Natural killer cell (primary cell): ENCODE results near the gene PLEKHG5. TPM values are rescaled to one million over a fixed set of nuclear protein-coding genes. Genes with fewer than 3 reads are reported as not detected.

Experiments
- ATAC-seq, 3 donors: fragments of 150-1000 bp in 2 of 3; fragments of 200-7000 bp in 1 of 3; cut with Tn5 transposase; 1 replicate in 1 of 3; 2 replicates in 2 of 3; pipeline ENCODE4 v1.10.0; 2021; ENCODE audit warnings: mild to moderate bottlenecking in 2 of 3, moderate library complexity in 2 of 3
- DNase-seq, 2 donors: peaks; one replicate each; pipeline versions ENCODE4 v3.0.0 to v3.0.0-alpha.2; 2013 to 2021; ENCODE audit warnings: mixed read lengths in 1 of 2
- H3K27ac ChIP-seq: one replicate; pipeline ENCODE4 v1.5.1; 2013; ENCODE audit warnings: mild to moderate bottlenecking, low read length
- H3K27me3 ChIP-seq: one replicate; pipeline ENCODE4 v1.6.1; 2013; ENCODE audit warnings: low read length; ENCODE audit not compliant: control insufficient read depth, insufficient read depth
- H3K36me3 ChIP-seq: one replicate; pipeline ENCODE4 v1.6.1; 2013; ENCODE audit warnings: low read length; ENCODE audit not compliant: control insufficient read depth, insufficient read depth
- H3K4me1 ChIP-seq: one replicate; pipeline ENCODE4 v1.6.1; 2013; ENCODE audit warnings: low read length; ENCODE audit not compliant: control insufficient read depth, insufficient read depth
- H3K4me3 ChIP-seq: one replicate; pipeline ENCODE4 v1.5.1; 2013; ENCODE audit warnings: low read length
- H3K9me3 ChIP-seq: one replicate; pipeline ENCODE4 v1.6.1; 2013; ENCODE audit warnings: low read length; ENCODE audit not compliant: control insufficient read depth, insufficient read depth
- H3K27ac Mint-ChIP-seq, 2 donors: one replicate each; pipeline ENCODE4 v1.8.0; 2022; ENCODE audit warnings: mild to moderate bottlenecking in 2 of 2, mixed read lengths in 2 of 2, moderate library complexity in 1 of 2
- H3K27me3 Mint-ChIP-seq, 2 donors: one replicate each; pipeline ENCODE4 v1.8.0; 2022; ENCODE audit warnings: low read depth in 2 of 2, mixed read lengths in 2 of 2
- H3K36me3 Mint-ChIP-seq: one replicate; pipeline ENCODE4 v1.8.0; 2022; ENCODE audit warnings: mixed read lengths
- H3K4me1 Mint-ChIP-seq, 2 donors: one replicate each; pipeline ENCODE4 v1.8.0; 2022; ENCODE audit warnings: mixed read lengths in 2 of 2
- H3K4me3 Mint-ChIP-seq: one replicate; pipeline ENCODE4 v1.8.0; 2022; ENCODE audit warnings: mild to moderate bottlenecking, moderate library complexity, mixed read lengths
- H3K9me3 Mint-ChIP-seq, 2 donors: one replicate each; pipeline ENCODE4 v1.8.0; 2022; ENCODE audit warnings: mixed read lengths in 2 of 2
- WGBS: methylation state at CpG from one replicate; pipeline ENCODE4 v1.1.7; 2013; ENCODE audit warnings: missing lambda C conversion rate; ENCODE audit not compliant: insufficient coverage; 5-methylcytosine and 5-hydroxymethylcytosine counted together
- intact Hi-C: fragments of 100-400 bp; cut with micrococcal nuclease; formaldehyde crosslinking; loops from one replicate; pipeline ENCODE4 v1.14.2; 2022
- total RNA-seq, 4 donors: library from RNA; stranded (reverse); fragments of 120-200 nt in 1 of 4; gene quantifications; one replicate each; pipeline versions ENCODE4 v1.2.3 to v1.2.4, GENCODE V29; 2013 to 2022
- TF ChIP-seq, protein P1 (sequence below): fragments of 200-600 bp; IDR thresholded peaks from one replicate; pipeline ENCODE4 v1.8.0; 2022; ENCODE audit warnings: antibody characterized with exemption

The PLEKHG5 gene
- total RNA-seq, 3 donors from 2014 or later (not counting 1 experiment from before 2014, with no cell fraction given), result 0.16 to 1.1 (median 0.54) TPM

GRCh38 chr1:6505367-6506209 lies 14.1 kb upstream of the PLEKHG5 start:
- WGBS, result 85% methylated on average over 31 of the region's 31 CpGs
- H3K27ac Mint-ChIP-seq, result no peak overlapping the region
- Histone ChIP-seq H3K4me1 (no peaks in the 10 kb centered on the region), H3K27ac (no peak overlapping the region), H3K36me3 (no peaks in the 10 kb centered on the region), H3K9me3 (no peaks in the 10 kb centered on the region), H3K27me3 (no peaks in the 10 kb centered on the region), H3K4me3 (no peak overlapping the region)
- H3K4me3 Mint-ChIP-seq, result no peak overlapping the region
- H3K27me3 Mint-ChIP-seq, result peaks cover 0 to 5% of the 10 kb centered on the region in 2 donors
- no peaks in the 10 kb centered on the region for H3K9me3 Mint-ChIP-seq
- DNase-seq, result no peak
- H3K4me1 Mint-ChIP-seq, result no peaks in the 10 kb centered on the region
- intact Hi-C loops, result no loop called here
- no peaks in the 10 kb centered on the region for H3K36me3 Mint-ChIP-seq
- TF ChIP-seq, protein P1, sequence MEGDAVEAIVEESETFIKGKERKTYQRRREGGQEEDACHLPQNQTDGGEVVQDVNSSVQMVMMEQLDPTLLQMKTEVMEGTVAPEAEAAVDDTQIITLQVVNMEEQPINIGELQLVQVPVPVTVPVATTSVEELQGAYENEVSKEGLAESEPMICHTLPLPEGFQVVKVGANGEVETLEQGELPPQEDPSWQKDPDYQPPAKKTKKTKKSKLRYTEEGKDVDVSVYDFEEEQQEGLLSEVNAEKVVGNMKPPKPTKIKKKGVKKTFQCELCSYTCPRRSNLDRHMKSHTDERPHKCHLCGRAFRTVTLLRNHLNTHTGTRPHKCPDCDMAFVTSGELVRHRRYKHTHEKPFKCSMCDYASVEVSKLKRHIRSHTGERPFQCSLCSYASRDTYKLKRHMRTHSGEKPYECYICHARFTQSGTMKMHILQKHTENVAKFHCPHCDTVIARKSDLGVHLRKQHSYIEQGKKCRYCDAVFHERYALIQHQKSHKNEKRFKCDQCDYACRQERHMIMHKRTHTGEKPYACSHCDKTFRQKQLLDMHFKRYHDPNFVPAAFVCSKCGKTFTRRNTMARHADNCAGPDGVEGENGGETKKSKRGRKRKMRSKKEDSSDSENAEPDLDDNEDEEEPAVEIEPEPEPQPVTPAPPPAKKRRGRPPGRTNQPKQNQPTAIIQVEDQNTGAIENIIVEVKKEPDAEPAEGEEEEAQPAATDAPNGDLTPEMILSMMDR, result no peak
- ATAC-seq, result no peak

DNA sequence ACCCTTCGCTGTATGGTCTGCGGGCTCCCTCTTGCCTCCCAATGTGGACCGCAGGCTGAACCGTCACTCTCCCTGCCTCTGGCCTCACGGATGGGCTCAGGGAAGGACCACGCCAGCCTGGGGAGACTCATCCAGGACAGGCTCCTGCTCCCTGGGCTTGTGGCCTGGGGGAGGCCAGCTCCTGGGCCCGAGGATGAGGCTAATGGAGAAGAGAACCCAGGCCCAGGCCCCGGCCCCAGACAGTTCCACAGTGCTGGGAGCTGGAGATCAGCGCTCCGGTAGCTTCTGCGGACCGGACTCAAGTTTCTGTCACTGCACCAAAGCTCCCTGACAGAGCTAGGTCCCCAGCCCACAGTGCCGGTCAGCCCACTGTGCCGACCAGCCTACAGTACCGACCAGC lies 13.4 kb upstream of the PLEKHG5 start:
- H3K4me1 Mint-ChIP-seq, result no peaks in the 10 kb centered on the region
- WGBS, result 93% methylated on average over 15 of the region's 15 CpGs

DNA sequence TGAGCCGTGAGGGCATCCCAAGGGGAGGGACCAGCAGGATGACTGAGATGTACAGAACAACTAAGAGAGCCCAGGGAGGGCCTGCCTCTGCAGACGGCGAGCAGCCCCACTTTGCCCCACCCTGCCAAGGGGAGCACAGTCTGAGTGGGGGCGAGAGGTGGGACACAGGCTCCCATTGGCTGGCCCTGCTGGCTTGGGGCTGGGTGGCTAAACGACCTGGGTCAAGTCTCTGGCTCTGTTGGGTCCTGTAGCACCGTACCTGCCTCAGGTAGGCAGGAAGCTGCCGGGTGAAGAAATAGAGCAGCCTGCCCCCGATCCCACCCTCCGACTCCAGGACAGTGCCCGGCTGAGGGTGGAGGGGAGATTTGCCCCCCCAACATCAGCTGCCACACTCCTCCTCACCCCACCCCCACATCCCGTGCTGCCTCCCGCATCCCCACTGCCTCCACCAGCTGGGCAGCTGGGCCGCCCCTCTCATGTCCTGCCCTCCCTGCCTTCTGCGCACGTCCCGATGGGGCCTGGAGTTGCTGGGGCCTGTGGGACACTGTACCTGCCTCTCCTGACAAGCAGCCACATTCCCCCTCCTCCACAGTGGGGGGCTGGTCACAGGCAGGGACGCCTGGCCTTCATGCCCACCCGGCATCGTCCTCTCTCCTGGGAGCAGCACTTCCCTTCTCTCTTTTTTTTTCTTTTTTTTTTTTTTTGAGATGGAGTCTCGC lies 12.6 kb upstream of the PLEKHG5 start:
- no peaks in the 10 kb centered on the region for H3K9me3 Mint-ChIP-seq
- H3K4me1 Mint-ChIP-seq, result no peaks in the 10 kb centered on the region
- Histone ChIP-seq H3K4me1 (no peaks in the 10 kb centered on the region), H3K9me3 (no peaks in the 10 kb centered on the region), H3K27ac (no peak overlapping the region), H3K36me3 (no peaks in the 10 kb centered on the region), H3K27me3 (no peaks in the 10 kb centered on the region), H3K4me3 (no peak overlapping the region)
- no peaks in the 10 kb centered on the region for H3K36me3 Mint-ChIP-seq
- DNase-seq, result no peak
- peaks cover 0 to 9% of the 10 kb centered on the region in 2 donors for H3K27me3 Mint-ChIP-seq
- no peak overlapping the region for H3K27ac Mint-ChIP-seq
- intact Hi-C loops, result no loop called here
- 83% methylated on average over 17 of the region's 20 CpGs for WGBS
- TF ChIP-seq, protein P1, result no peak
- no peak overlapping the region for H3K4me3 Mint-ChIP-seq
- ATAC-seq, result no peak

More for the DNA sequence above, 13.4 kb upstream of the PLEKHG5 start:
- TF ChIP-seq, protein P1, result no peak
- H3K36me3 ChIP-seq, result no peaks in the 10 kb centered on the region
- Mint-ChIP-seq H3K36me3 (no peaks in the 10 kb centered on the region), H3K9me3 (no peaks in the 10 kb centered on the region), H3K4me3 (no peak overlapping the region), H3K27me3 (peaks cover 0 to 5% of the 10 kb centered on the region in 2 donors), H3K27ac (no peak overlapping the region)
- DNase-seq (no peak), ATAC-seq (no peak)
- H3K27me3 ChIP-seq, result no peaks in the 10 kb centered on the region
- no peaks in the 10 kb centered on the region for H3K4me1 ChIP-seq
- H3K9me3 ChIP-seq, result no peaks in the 10 kb centered on the region
- intact Hi-C loops, result no loop called here
- no peak overlapping the region for H3K27ac ChIP-seq
- no peak overlapping the region for H3K4me3 ChIP-seq
